ENCODE data around the gene SERTM1.

GRCh38 chr13:36724141-36724540, 50.3 kb downstream of the SERTM1 start:
- TF ChIP-seq EZH2 (IDR thresholded peaks at IDR 0.05; ENCODE audit: borderline replicate concordance, insufficient read depth, low read length, poor library complexity, severe bottlenecking) (no peak), CTCF (IDR thresholded peaks at IDR 0.05; ENCODE audit: poor library complexity, severe bottlenecking) (no peak)

Data from neural cell (in vitro differentiated cells).